Stimulated activated memory B cell treated with anti-CD40 and anti-IgM and Interleukin-4, amounts not matched to agents 10 μg/mL and 1 μg/mL and 100 μg/mL, for 72 hours (primary cell): ENCODE measurements around the gene GCK.

ENCODE experiments used
- ATAC-seq: fragments of 150-1000 bp; cut with Tn5 transposase; 2 replicates; pipeline ENCODE4 v1.10.0; 2021
- H3K27ac Mint-ChIP-seq: one replicate; pipeline ENCODE4 v1.8.0; 2022; ENCODE audit warnings: mild to moderate bottlenecking, mixed read lengths
- H3K27me3 Mint-ChIP-seq: one replicate; pipeline ENCODE4 v1.8.0; 2022; ENCODE audit warnings: mixed read lengths
- H3K36me3 Mint-ChIP-seq: one replicate; pipeline ENCODE4 v1.8.0; 2022; ENCODE audit warnings: mixed read lengths
- H3K4me1 Mint-ChIP-seq: one replicate; pipeline ENCODE4 v1.8.0; 2022; ENCODE audit warnings: mixed read lengths
- H3K4me3 Mint-ChIP-seq: one replicate; pipeline ENCODE4 v1.8.0; 2022; ENCODE audit warnings: mild to moderate bottlenecking, moderate library complexity, mixed read lengths
- H3K9me3 Mint-ChIP-seq: one replicate; pipeline ENCODE4 v1.8.0; 2022; ENCODE audit warnings: mixed read lengths

Gene GCK

GRCh38 chr7:44189286-44189992, at the start of gene GCK:
Gene GCK (minus strand): TSS chr7:44189439. CDS start chr7:44188953, 486 bp downstream.
- H3K27me3 Mint-ChIP-seq: peaks cover 18% of the 10 kb centered on the region
- no peak within 1 kb of the TSS for H3K27ac Mint-ChIP-seq
- H3K4me3 Mint-ChIP-seq: no peak within 1 kb of the TSS
- H3K9me3 Mint-ChIP-seq: no peaks in the 10 kb centered on the region
- H3K36me3 Mint-ChIP-seq: no peaks in the 10 kb centered on the region
- no peak for ATAC-seq
- peaks cover 5% of the 10 kb centered on the region for H3K4me1 Mint-ChIP-seq

DNA sequence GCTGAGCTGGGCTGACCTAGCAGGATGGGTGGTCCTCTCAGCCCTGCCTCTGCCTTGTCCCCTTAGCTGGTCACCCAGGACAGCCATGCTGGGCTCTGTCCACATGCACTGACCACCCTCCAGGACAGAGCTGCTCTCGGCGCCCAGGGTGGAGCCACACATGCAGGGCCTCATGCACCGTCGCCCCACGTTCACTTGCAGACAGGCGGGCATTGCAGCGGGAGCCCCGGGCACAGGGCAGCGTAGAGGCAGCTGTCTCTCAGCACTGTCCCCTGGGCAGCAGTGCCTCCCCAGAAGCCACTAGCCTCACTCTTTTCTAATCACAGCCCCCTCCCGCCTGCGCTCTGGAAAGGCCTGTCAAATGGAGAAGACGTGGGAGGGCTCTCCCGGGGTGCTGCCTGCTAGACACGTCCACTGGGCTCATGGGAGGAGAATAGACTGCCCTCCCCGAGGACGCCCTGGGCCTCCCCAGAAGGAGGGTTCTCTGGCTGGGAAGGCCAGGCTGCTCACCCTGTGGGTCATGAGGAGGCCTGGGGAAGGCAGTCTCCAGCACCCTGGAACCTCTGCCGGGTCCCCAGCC, 49.0 kb upstream of the GCK start:
- Mint-ChIP-seq H3K27ac (no peak overlapping the region), H3K27me3 (peaks cover 15% of the 10 kb centered on the region), H3K4me3 (no peak overlapping the region), H3K9me3 (no peaks in the 10 kb centered on the region), H3K4me1 (peaks cover 18% of the 10 kb centered on the region), H3K36me3 (no peaks in the 10 kb centered on the region)
- no peak for ATAC-seq

- Mint-ChIP-seq H3K9me3 (no peaks in the 10 kb centered on the region), H3K4me3 (no peak overlapping the region), H3K27ac (no peak overlapping the region), H3K4me1 (peaks cover 18% of the 10 kb centered on the region), H3K27me3 (peaks cover 15% of the 10 kb centered on the region), H3K36me3 (no peaks in the 10 kb centered on the region)
- no peak for ATAC-seq
These were observed 48.5 kb upstream of the GCK start for GRCh38 chr7:44237696-44238095.

GRCh38 chr7:44236333-44236728, 47.1 kb upstream of the GCK start:
- peaks cover 14% of the 10 kb centered on the region for H3K4me1 Mint-ChIP-seq

GRCh38 chr7:44235582-44236332, 46.5 kb upstream of the GCK start:
- peaks cover 15% of the 10 kb centered on the region for H3K27me3 Mint-ChIP-seq
- H3K36me3 Mint-ChIP-seq: no peaks in the 10 kb centered on the region
- H3K27ac Mint-ChIP-seq: peak overlapping the region; percentile 7
- peaks cover 9% of the 10 kb centered on the region for H3K4me1 Mint-ChIP-seq
- ATAC-seq: no peak
- H3K4me3 Mint-ChIP-seq: no peak overlapping the region
- no peaks in the 10 kb centered on the region for H3K9me3 Mint-ChIP-seq

More at GRCh38 chr7:44236333-44236728, 47.1 kb upstream of the GCK start:
- ATAC-seq: no peak
- Mint-ChIP-seq H3K27ac (no peak overlapping the region), H3K36me3 (no peaks in the 10 kb centered on the region), H3K4me3 (no peak overlapping the region), H3K27me3 (peaks cover 15% of the 10 kb centered on the region), H3K9me3 (no peaks in the 10 kb centered on the region)

DNA sequence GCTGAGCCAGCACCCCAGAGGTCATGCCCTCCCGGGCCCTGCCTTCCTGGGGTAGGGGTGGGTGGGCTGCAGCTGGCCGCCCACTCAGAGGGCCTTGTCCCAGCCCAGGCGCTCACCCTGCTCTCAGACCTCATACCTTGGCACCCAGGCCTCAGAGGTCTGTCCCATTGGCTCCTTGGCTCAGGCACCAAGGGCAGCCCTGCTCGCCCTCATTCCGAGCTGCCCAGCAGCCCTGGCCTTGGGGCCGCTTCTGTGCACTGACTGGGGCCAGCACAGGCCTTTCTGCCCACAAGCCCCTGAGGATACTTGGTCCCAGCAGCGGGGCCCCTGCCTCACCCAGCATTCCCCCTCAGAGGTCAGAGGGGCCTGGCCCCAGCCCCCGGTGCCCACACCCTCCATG, 45.8 kb upstream of the GCK start:
- Mint-ChIP-seq H3K4me1 (peaks cover 6% of the 10 kb centered on the region), H3K4me3 (no peak overlapping the region), H3K36me3 (no peaks in the 10 kb centered on the region), H3K27ac (peak overlapping the region; percentile 7), H3K27me3 (peaks cover 15% of the 10 kb centered on the region), H3K9me3 (no peaks in the 10 kb centered on the region)
- ATAC-seq: no peak

- H3K4me1 Mint-ChIP-seq: peaks cover 6% of the 10 kb centered on the region
- H3K27me3 Mint-ChIP-seq: peaks cover 9% of the 10 kb centered on the region
- no peak overlapping the region for H3K4me3 Mint-ChIP-seq
- ATAC-seq: no peak
- H3K9me3 Mint-ChIP-seq: no peaks in the 10 kb centered on the region
- no peak overlapping the region for H3K27ac Mint-ChIP-seq
- H3K36me3 Mint-ChIP-seq: no peaks in the 10 kb centered on the region
These were observed 43.9 kb upstream of the GCK start for GRCh38 chr7:44232901-44233715.

- peaks cover 2% of the 10 kb centered on the region for H3K27me3 Mint-ChIP-seq
- H3K4me1 Mint-ChIP-seq: peaks cover 6% of the 10 kb centered on the region
- H3K27ac Mint-ChIP-seq: no peak overlapping the region
- no peak for ATAC-seq
- H3K36me3 Mint-ChIP-seq: no peaks in the 10 kb centered on the region
- no peaks in the 10 kb centered on the region for H3K9me3 Mint-ChIP-seq
- no peak overlapping the region for H3K4me3 Mint-ChIP-seq
These were observed 43.2 kb upstream of the GCK start for GRCh38 chr7:44232396-44232795.

GRCh38 chr7:44231088-44231487, 41.8 kb upstream of the GCK start:
- H3K9me3 Mint-ChIP-seq: no peaks in the 10 kb centered on the region
- no peak overlapping the region for H3K27ac Mint-ChIP-seq
- no peak for ATAC-seq
- no peak overlapping the region for H3K4me3 Mint-ChIP-seq
- peaks cover 6% of the 10 kb centered on the region for H3K4me1 Mint-ChIP-seq
- no peaks in the 10 kb centered on the region for H3K36me3 Mint-ChIP-seq
- H3K27me3 Mint-ChIP-seq: peaks cover 6% of the 10 kb centered on the region

DNA sequence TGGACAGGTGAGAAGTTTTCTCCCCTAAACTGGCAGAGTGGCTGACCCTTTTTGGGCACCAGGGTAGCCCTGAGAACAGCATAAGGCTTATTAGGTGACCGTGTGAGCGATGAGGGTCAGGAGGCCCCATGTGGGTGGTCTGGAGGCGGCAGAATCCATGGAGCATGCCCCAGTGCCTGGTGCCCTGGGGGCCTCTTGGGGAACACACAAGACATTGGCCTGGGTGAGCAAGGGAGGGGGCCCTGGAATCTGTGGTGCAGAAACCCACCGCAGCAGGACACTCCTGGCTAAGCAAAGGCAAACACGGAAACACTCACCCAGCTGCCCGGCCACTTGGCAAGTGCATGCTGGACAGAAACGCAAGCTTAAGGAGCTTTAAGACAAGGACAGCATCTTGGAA, 41.0 kb upstream of the GCK start:
- ATAC-seq: no peak
- Mint-ChIP-seq H3K27me3 (peaks cover 14% of the 10 kb centered on the region), H3K36me3 (no peaks in the 10 kb centered on the region), H3K9me3 (no peaks in the 10 kb centered on the region), H3K4me3 (no peak overlapping the region), H3K27ac (no peak overlapping the region), H3K4me1 (peaks cover 1% of the 10 kb centered on the region)

DNA sequence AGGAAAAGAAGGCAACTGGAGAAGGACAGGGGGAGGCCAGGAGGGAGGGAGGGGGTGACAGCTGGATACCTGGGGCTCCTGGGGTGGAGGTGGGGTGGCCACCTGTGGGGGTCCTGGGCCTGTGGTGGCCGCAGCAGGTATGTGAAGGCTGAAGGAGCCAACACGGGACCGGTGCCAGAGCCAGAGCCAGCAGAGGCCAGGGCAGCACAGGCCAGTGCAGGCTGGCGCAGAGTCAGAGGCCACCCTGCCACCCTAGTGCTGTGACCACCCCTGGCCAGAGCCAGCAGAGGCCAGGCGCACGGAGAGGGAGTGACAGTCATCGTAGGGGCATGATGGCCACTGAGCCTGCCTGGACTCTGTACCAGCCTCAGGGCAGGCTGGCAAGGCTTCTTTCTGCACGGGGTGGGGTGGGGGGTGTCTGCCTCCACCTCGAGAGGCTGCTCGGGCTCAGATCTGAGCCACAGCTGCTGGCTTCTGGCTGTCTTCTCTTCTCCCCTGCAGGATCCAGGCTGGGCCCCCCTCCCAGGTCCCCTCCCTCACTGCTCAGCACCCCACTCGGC, 40.4 kb upstream of the GCK start:
- Mint-ChIP-seq H3K36me3 (no peaks in the 10 kb centered on the region), H3K9me3 (no peaks in the 10 kb centered on the region), H3K4me1 (no peaks in the 10 kb centered on the region), H3K27ac (no peak overlapping the region), H3K27me3 (peaks cover 20% of the 10 kb centered on the region), H3K4me3 (no peak overlapping the region)
- ATAC-seq: no peak

DNA sequence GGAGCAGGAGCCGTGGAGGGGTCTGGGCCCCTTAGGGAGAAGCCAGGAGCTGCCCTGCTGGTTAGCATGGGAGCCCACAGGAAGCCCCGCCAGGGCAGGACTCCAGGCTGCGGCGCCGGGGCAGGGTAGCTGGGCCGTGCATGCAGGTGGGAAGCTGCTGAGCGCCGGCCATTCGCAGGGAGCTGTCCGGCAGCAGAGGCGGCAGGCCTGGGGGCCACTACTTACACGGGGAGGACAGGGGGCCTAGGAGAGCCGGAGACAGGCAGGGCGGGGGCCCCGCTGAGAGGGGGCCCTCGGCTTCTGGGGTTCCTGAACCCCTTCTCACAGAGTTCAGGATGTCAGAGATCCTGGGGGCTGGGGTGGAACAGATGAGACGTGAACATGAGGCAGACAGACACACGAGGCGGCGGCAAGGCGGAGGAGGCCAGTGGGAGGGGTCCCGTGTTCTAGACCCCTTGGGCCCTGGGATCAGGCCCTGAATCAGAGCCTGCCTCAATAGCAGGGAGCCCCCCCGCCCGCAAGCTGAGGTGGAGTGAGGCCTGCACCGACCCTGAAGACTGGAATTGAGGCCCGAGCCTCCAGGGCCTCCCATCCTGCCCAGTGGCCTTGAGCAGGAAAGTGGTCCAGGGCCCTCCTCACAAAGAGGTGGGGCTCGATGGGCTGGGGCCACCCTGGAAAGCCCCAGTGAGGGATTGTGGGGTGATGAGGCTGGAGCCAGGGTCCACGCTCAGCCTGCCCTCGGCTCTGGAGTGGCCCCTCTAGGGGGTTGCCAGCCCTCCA, 39.5 kb upstream of the GCK start:
- H3K4me1 Mint-ChIP-seq: no peaks in the 10 kb centered on the region
- no peaks in the 10 kb centered on the region for H3K9me3 Mint-ChIP-seq
- no peaks in the 10 kb centered on the region for H3K36me3 Mint-ChIP-seq
- H3K27ac Mint-ChIP-seq: no peak overlapping the region
- H3K27me3 Mint-ChIP-seq: peaks cover 29% of the 10 kb centered on the region
- no peak for ATAC-seq
- no peak overlapping the region for H3K4me3 Mint-ChIP-seq

- Mint-ChIP-seq H3K4me3 (no peak overlapping the region), H3K27me3 (peaks cover 36% of the 10 kb centered on the region), H3K27ac (no peak overlapping the region), H3K36me3 (no peaks in the 10 kb centered on the region), H3K4me1 (no peaks in the 10 kb centered on the region), H3K9me3 (no peaks in the 10 kb centered on the region)
- no peak for ATAC-seq
These were observed 38.7 kb upstream of the GCK start for GRCh38 chr7:44227911-44228310.

GRCh38 chr7:44226396-44226753, 37.1 kb upstream of the GCK start:
- no peak overlapping the region for H3K27ac Mint-ChIP-seq
- H3K4me3 Mint-ChIP-seq: no peak overlapping the region
- H3K27me3 Mint-ChIP-seq: peaks cover 48% of the 10 kb centered on the region
- H3K36me3 Mint-ChIP-seq: no peaks in the 10 kb centered on the region
- H3K4me1 Mint-ChIP-seq: no peaks in the 10 kb centered on the region
- no peaks in the 10 kb centered on the region for H3K9me3 Mint-ChIP-seq
- ATAC-seq: no peak
